ENCODE data around the gene LCLAT1.

LCLAT1 gene

DNA sequence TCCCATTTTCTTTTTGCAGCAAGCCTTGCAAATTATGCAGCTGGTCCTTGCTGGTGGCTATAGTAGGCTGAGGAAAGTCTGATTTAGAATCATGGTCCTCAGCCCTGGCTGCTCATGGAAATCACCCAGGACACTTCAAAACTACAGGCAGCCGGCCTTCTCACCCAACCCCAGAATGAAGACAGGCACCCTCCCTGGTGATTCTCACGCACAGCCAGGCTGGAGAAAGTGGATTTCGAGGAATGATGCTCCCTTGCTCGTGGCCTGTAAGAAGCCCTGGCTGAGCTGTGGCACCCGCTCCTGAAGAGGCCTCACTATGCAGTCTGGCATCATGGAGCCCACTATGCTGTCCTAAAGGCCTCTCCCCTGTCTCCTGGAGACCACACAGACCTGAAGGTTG, 202.8 kb downstream of the LCLAT1 start:
- no peak for DNase-seq

DNA sequence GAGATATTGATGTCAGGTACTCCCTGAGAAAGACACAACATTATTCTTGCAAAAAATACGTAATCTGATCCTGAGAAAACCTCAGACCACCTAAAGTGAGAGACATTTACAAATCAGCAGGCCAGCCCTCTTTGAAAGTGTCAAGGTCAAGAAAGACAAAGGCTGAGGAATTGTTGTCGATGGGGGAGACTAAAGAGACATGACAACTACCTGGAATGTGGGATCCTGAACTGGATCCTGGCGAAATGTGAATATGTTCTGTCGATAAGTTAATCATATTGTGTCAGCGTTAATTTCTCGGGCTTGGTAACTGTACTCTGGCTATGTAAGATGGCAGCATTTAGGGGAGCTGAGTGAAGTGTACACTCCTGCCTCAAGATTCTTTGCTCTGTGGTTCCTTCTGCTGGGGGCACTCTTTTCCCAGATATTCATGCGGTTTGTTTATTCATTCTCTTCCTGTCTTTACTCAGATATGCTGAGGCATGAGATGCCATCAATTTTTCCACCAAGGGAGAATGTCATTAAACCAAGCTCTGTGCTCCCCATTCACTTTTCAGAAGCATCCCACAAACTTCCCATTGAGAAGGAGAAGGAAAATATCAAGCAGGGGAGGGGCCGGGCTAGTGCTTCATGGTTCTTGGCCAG, 205.3 kb downstream of the LCLAT1 start:
- DNase-seq, result no peak

DNA sequence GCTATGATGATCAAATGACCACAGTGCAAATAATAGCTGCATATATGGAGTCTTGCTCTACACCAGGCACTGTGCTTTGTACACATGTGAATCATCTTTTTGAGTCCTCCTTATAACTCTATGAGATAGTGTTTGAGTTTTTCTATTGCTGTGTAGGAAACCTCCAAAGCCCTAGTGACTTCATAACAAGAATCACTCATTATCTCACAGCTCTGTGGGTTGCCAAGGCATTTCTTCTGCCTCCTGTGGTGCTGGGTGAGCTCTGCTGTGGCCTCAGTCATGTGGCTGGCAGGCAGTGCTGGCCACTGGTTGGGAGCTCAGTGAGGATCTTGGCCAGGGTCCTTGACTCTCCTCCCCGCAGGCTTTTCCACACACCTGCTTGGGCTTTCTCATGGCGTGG, 206.8 kb downstream of the LCLAT1 start:
- DNase-seq, result no peak

DNA sequence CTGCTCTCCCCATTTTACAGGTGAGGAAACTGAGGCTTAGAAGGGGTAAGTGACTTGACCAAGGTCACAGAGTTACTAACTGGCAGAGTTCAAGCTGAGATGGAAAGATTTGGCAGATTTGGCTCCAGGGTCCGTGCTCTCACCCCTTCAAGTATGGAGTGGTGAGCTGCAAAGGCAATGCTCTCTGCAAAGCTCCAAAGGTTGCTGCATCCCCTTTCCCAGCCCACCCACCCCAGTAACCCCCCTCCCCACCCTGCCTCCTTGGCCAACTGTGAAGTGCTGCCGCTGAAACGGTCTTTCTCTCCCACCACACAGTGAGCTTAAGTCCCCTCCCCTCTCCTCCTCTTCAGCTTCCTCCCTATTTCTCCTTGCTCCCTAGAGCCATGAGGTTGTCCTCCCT, 207.4 kb downstream of the LCLAT1 start:
- no peak for DNase-seq

DNA sequence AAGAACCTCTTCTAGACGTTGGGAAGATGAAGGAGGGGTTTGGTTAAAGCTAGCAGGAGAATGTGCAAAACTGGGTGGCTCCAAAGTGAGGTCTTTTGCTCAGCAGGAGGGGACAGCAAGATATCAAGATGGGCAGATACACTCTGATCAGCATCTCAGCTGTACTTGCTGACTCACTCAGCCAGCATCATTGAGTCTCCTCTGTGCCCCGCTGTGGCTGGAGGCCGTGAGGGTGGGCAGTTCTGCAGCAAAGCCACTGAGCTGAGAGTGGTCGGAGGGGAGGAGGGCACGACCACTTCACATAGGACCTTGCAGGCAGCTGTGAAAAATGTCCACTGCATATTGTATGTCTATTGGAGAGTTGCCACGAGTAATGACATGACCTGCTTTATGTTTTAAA, 208.2 kb downstream of the LCLAT1 start:
- DNase-seq, result no peak

DNA sequence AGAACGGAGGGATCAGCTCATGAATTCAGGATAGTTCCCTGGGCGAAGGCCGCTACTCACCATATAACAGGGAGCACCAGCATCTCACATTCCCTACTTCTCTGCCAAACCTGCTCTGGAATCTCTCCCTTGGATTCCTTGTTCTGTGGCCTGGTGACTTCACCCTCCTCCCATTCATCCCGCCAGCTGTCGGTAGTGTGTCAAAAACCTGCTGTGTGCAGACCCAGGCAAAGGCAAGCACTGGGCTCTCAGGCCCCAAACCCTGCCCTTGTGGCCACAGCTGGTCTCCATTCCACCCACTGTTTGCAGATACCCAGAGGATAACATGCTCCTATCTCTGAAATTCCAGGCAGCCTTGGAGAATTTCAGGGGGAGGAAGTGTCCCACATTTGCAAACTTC, 208.6 kb downstream of the LCLAT1 start:
- no peak for DNase-seq

DNA sequence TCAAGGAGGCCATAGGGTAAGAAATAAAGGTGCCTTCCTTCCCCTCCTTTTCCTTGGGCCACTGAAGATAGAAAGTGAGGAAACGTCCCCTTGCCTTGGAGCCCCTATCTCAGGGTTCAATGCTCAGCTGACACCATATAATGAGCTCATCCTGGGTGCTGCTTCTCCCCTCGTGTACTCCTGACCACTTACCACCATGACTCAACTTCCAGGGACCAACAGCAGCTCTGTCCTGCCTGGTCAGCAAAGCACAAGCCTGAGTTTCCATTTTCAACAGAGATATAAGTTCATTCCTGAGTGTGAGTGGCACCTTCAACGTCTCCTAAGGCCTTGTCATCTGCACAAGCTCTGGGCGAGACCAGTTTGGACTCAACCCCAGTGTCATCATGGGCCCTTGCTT, 209.0 kb downstream of the LCLAT1 start:
- DNase-seq, result no peak

DNA sequence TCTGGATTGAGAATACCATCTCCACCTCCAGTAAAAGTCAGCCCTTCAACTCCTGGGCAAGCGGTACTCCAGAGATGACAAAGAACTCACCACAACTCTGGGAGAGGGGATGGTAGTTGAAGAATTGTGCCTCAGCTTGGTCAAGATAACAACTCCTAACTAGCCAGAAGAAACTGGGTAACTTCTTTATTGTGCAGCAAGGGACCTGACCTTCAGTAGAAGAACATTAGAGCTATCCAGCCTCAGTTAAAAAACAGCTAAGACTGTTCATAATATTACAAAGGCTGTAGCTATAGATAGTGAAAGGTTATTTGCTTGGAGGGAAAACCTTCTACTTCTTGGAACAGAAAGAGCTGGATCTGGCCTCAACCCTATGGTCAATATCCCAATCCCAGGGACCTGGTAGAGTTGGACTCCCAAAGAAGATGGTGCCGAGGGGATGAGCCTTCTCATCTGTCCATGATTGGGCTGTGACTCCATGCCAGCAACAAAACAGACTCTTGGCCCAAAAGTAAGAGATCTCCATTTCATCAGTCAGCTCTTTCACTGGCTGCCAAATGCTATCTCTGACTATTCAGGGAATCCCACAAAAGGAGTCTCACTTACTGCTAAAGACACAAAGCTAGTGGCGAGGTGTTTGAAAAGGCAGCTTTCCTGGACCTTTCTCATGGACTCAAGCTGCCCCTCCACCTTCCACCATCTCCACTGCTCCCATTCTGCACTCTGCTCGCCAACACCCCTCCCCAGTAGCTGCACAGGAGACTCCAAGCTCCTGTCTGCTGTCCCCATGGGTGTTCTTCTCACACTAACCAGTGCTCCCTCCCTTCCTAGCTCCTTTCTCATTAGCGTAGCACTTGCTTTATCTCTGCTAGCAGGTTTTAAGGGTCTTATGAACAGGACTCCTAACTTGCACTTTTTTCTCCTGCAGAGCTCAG, 214.4 kb downstream of the LCLAT1 start:
- no peak for DNase-seq

DNA sequence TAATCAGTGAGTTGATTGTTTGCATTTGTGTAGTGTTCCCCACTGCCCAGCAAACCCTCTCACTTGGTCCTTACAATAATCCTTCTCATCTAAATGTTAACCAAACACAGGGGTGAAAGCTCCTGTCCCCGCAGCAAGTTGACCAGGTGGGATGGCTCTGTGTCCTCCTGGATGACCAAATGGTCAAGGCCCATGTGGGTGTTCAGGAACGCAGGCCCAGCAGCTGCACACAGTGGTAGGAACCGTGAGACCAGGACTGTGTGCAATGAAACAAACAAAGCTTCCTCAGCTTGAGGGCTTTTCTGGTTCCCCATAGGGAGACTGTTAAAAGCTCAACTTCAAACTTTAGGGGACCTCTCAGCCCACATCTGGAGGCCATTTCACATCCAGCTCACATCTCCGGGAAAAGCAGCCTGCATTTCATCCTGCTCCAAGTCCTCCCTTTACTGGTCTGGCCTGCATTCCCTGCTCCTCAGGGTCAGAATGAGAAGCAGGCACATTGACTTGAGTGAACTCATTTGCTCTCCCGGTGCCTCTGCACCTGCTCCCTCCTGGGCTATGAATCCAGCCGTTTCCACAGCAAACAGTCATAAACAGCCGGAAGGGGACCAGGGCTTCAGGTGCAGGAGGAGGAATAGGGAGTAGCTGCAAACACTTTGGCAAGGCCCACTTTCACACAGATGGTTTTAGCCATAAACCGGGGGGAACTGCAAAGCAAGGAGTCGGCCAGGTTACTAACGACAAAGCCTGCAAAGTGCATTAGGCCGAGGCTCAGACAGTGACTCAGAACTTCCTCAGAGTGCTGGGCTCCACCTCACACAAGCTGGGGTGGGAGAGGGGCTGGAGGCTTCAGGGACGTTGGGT, 215.5 kb downstream of the LCLAT1 start:
- DNase-seq, result no peak

DNA sequence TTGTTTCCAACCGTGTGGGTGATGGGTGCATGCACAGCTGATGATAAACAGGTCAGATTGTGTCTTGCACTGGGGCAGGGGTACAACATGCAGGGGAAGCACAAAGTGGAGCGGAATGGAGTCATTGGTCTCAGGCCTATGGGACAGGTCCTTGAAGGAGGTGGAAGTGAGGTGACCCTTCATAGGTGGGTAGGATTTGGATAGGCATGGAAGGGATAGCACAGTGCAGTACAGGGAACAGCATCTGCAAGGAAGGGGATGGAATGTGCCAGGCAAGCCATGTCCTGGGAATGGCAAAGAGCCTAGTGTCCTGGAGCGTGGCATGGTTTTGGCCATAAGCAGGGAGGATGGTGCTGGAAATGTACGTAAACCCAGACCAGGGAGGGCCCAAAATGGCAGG, 216.3 kb downstream of the LCLAT1 start:
- DNase-seq, result no peak

DNA sequence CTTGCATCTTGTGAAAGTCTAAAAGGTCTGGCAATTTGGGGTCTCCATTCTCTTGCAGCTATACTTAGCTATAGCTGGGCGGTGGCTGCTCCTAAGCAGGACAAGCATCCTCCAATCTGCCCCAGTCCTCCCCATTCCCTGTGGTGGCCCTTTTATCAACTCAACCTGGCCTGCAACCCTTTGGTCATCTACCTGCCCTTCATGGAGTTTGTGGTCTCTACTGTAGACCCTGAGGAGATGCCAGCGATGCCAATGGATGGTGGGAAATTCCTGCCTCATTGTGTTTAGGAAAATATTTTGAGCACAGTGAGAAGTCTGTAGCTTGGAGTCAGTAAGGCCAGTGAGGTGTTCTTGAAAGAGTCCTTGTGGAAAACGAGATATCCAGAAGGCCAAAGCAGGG, 216.8 kb downstream of the LCLAT1 start:
- no peak for DNase-seq

DNA sequence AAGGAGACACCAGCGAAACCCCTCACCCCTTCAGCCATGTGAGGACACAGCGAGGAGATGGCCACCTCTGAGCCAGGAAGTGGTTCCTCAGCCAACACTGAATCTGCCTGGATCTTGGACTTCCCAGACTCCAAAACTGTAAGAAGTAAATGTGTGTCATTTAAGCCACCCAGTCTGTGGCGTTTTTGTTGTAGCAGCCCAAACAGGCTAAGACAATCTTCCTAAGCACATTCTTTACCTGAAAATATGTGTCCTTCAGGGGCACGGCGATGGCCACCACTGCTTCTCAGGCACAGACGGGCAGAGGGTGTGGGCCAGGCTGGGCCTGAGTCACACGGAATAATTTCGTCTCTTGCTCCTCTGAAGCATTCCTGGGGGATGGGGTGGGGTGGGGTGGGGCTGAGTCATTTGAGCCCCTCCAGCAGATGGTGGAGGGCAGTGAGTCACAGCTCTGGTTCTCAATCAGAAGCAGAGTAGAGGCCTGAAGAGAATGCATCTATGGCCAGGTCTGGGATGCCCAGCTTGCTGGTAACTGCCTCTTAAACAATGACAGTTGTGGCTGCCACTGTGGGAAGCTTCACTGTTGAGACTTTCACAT, 217.8 kb downstream of the LCLAT1 start:
- no peak for DNase-seq

DNA sequence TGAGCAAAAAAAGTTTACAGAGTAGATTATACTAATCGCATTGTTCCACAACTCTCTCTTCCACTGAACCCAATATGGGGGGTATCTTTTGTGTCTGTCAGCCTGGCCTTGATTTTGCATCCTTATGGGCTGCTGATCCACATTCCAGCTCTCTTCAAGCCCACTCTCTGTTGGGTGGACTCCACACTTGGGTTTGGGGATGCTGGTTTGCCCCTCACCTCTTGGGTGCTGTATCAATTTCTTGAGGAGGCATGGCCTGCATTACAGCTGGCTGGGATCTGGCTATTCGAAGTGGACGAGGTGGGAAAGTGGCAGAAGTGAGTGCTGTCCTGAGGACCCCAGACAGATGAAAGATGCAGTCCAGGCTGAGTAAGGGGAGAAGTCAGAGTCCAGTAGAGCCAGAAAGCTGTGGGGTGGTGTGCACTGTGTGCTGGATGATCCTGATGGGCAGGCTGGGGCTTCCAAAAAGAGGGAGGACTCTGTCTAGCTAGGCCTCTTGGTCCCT, 218.8 kb downstream of the LCLAT1 start:
- DNase-seq, result no peak

DNA sequence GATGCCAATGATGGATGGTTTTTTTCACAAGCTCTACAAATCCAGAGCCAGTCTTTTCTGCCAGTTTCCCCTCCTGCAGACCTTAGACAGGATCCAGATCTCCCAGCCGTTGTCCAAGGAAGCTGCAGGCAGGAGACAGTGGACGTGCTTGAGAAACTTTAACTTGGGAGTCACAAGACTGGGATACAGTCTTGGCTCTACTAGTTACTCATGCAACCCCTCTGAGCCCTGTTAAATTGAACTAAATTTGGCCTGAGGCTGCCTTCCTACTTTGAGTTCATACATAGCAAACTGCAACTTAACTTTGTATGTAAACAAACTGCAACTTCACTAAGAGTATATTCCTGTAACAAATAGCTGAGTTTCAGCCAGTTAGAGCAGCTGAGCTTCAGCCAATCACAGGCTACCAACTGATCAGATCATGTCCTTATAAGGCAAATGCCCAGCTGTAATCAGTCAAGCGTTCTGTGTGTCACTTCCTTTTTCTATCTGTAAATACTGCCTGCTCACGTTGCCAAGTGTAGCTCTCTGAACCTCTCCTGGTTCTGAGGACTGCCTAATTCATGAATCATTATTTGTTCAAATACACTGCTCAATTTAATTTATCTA, 219.3 kb downstream of the LCLAT1 start:
- DNase-seq, result no peak

DNA sequence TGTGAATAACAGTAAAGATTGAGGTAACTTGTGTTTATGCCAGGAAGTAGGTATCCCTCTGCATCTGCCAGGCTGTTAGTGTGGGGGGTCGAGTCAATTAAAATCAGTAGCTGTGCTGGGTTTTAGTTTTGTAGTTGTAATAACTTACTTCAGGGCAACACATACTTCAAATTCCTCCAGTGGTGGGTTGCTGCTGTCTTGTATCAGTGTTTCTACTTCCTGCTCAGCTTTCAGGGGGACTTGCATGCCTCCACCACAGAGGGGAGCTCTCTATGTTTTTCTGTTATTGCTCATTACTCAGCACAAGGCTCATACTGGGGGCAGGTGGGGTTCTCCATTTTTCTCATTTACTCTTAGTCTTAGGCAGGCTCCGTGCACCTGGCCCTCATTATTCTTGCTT, 223.4 kb downstream of the LCLAT1 start:
- DNase-seq, result no peak

DNA sequence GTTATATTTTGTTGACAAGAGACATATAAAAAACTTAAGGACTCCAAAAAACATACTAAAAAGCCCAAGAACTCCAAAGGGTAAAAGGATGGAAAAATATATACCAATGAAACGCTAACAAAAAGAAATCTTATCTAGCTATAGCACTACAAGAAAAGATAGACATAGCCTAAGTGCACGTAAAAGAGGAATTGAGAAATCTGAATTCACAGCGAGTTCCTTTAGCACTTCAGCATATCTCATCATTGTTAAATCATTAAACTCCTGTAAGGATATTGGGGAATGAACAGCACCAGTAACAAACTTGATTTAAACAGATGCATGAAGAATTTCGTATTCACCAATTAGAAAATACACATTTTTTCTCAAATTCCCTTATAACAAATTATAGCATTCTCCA, 226.1 kb downstream of the LCLAT1 start:
- DNase-seq, result no peak

DNA sequence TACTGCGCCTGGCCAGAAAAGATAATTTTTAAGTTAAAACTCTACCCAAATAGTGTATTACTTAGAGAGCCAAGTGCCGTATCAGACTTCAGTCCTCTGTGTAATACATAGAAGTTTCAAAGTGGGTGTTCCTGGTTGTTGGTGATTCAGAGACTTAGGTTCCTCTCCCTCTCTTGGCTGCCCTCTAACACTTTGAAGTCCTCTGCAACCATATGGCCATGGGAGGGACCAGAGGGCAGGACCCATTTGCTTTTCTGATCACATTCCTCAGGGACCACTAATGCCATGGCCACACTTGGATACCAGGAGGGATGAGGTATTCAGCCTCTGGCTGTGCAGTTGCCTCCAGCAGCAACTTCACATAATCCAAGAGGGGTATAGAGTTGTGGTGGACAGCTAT, 228.7 kb downstream of the LCLAT1 start:
- DNase-seq, result no peak

DNA sequence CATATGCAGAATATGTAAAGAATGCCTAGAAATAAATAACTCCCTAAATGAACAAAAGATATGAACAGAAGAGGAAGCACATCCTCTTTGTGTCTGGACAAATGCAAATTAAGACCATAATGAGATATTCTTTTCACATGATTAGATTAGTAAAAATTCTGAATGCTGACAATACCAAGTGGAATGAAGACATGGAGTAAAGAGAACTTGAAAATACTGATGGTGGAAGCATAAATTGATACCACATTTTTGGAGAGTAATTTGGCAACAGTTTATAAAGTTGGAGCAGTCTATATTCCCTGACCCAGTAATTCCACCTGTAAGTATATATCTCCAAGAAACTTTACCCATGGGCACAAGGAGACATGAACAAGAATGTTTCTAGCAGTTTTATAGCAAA, 230.2 kb downstream of the LCLAT1 start:
- DNase-seq, result no peak

DNA sequence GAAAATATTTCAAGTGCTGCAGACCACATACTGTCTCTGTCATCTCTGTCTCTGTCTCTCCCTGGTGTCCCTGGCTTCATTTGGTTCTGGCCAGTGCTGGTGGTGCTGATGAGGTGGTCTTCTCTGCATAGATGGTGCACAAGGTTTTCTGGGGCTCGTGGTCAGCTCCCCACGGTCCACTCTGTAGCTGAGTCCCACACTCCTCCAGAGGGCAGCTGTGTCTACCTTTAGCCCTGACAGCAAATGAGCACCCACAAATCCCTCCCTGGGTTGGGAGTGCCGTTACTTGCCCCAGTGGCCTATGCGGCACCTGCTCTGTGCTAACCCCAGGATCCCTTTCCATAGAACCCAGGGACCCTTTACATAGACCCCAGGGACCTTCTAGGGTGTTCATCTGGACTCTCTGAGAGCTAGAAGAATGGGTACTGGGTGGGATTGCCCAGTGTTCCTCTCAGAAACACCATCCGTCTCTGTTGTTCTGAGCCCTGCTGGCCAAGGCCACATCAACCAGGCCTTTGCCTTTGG, 230.9 kb downstream of the LCLAT1 start:
- DNase-seq, result no peak

DNA sequence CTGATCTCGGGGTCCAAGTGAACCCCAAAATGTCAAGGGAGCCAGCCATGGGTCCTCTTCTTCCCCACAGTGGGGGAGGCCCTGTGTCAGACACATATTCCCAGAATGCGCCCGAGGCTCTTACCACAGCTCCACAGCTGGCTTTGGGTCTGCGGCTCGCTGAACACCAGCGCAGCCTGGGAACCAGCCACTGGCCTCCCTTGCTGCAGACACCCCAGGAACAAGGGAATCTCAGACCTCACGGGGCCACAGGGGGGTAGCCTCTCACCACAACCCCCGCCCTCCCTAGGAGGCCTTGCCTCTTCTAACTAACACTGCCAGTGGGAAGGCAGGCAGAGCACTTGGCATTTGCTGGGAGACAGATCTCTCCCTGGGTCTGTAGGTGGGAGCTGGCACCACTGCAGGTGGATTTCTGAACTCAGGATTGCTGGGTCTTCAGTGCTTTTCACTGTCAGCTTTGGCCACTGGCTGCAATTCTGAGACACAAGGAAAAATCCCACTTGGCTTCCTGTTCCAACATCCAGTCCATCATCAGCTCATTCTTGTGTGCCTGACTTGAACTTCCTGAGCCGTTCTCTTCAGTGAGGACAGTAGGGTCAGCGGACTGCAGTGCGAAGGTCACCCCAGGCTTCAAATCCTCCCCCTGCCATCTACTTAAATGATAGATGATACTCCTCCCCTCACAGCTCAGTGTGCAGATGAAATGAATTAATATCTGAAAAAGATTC, 231.5 kb downstream of the LCLAT1 start:
- DNase-seq, result no peak

DNA sequence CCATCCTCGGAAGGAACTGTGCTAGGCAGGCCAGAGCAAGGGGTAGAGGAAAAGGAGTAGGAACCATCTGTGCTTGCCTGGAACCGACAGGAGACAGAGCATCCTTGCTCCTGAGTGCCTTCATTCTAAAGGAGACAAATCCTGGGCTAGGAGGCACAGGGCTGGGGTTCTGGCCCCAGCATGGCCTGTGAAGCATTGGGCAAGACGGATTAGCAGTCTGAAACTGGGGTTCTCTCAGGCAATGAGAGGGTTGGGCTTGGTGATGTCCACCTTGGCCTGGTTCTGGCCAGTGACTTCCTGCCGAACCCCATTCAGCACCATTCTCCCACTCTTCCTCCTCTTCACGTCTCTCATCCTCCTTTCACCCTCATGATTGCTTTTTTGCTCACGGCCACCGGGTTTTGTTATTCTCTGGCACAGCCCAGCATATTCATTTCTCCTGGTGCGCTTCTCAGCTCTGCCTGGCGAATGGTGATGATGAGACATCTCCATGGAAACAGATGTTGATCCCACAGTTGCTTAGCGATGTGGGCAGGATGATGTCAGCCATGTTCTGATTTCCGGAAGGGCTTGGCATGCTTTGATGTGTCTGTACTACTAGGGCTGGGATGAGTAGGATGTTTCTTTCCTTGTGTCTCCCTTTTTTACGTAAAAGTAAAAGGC, 232.5 kb downstream of the LCLAT1 start:
- no peak for DNase-seq

All from stimulated activated naive CD4-positive, alpha-beta T cell (primary cell).